MM.1S (cell line): ENCODE measurements around the gene CEACAM5.
"Not testable (repeated sequence)": the region's sequence is repeated elsewhere in the genome, so short reads cannot be mapped to it uniquely, and the experiment has no call there.

ENCODE experiments used
- DNase-seq: peaks from one replicate; pipeline ENCODE4 v3.0.0-alpha.2; 2015
- H2AFZ ChIP-seq: fragments of 300-600 bp; sonication (generic); 2 replicates; pipeline ENCODE4 v1.6.0; 2016; ENCODE audit warnings: antibody characterized with exemption, low read length
- H3F3A ChIP-seq: fragments of 300-600 bp; sonication (generic); 2 replicates; pipeline ENCODE4 v1.6.1; 2016; ENCODE audit warnings: mild to moderate bottlenecking, antibody characterized with exemption, low read length, moderate library complexity, mixed read lengths; ENCODE audit not compliant: insufficient read depth
- H3K27ac ChIP-seq: fragments of 300-600 bp; sonication (generic); 2 replicates; pipeline ENCODE4 v1.5.1; 2016; ENCODE audit warnings: mild to moderate bottlenecking, low read length
- H3K27me3 ChIP-seq: fragments of 300-600 bp; sonication (generic); replicated peaks from 2 replicates; pipeline ENCODE4 v1.6.0; 2016; ENCODE audit warnings: low read length; ENCODE audit not compliant: insufficient read depth
- H3K36me3 ChIP-seq: fragments of 300-600 bp; sonication (generic); replicated peaks from 2 replicates; pipeline ENCODE4 v1.6.1; 2016; ENCODE audit warnings: mild to moderate bottlenecking, low read length, mixed read lengths; ENCODE audit not compliant: insufficient read depth
- H3K4me1 ChIP-seq: fragments of 300-600 bp; sonication (generic); 2 replicates; pipeline ENCODE4 v1.6.1; 2016; ENCODE audit warnings: low read length, mixed read lengths
- H3K4me2 ChIP-seq: fragments of 300-600 bp; sonication (generic); 2 replicates; pipeline ENCODE4 v1.6.0; 2016; ENCODE audit warnings: low read depth, low read length
- H3K4me3 ChIP-seq: fragments of 300-600 bp; sonication (generic); 2 replicates; pipeline ENCODE4 v1.5.1; 2016; ENCODE audit warnings: low read length, mixed read lengths
- H3K79me2 ChIP-seq: fragments of 300-600 bp; sonication (generic); 2 replicates; pipeline ENCODE4 v1.6.1; 2016; ENCODE audit warnings: mixed run types, low read length, mixed read lengths
- H3K9ac ChIP-seq: fragments of 300-600 bp; sonication (generic); 2 replicates; pipeline ENCODE4 v1.6.1; 2016; ENCODE audit warnings: low read length, mixed read lengths
- H3K9me2 ChIP-seq: fragments of 300-600 bp; sonication (generic); replicated peaks from 2 replicates; pipeline ENCODE4 v1.6.1; 2016; ENCODE audit warnings: mild to moderate bottlenecking, low read length, mixed read lengths; ENCODE audit not compliant: insufficient read depth
- H3K9me3 ChIP-seq: fragments of 300-600 bp; sonication (generic); replicated peaks from 2 replicates; pipeline ENCODE4 v1.6.1; 2016; ENCODE audit warnings: mild to moderate bottlenecking, low read length, mixed read lengths; ENCODE audit not compliant: insufficient read depth
- H4K20me1 ChIP-seq: fragments of 300-600 bp; sonication (generic); 2 replicates; pipeline ENCODE4 v1.6.1; 2016; ENCODE audit warnings: mild to moderate bottlenecking, low read length, moderate library complexity, mixed read lengths; ENCODE audit not compliant: insufficient read depth
- CTCF ChIP-seq: fragments of 300-600 bp; sonication (generic); IDR thresholded peaks from 2 replicates; pipeline ENCODE4 v1.5.1; 2016; ENCODE audit warnings: antibody characterized with exemption, low read length, mixed read lengths
- EZH2 ChIP-seq: fragments of 300-600 bp; sonication (generic); optimal IDR thresholded peaks from 2 replicates; pipeline ENCODE3; 2017; ENCODE audit warnings: low read depth, mild to moderate bottlenecking, antibody characterized with exemption, low read length, mixed read lengths
- EZH2phosphoT487 ChIP-seq: fragments of 300-600 bp; sonication (generic); IDR thresholded peaks from 2 replicates; pipeline ENCODE4 v1.6.1; 2018; ENCODE audit warnings: antibody characterized with exemption, low read length

Gene CEACAM5

GRCh38 chr19:41707871-41708371 lies 505 bp upstream of the CEACAM5 start:
- Histone ChIP-seq H3K9me3 (no peaks in the 10 kb centered on the region), H2AFZ (no peak overlapping the region), H3K36me3 (no peaks in the 10 kb centered on the region), H4K20me1 (no peaks in the 10 kb centered on the region), H3K4me1 (no peaks in the 10 kb centered on the region), H3K79me2 (no peaks in the 10 kb centered on the region), H3K9me2 (no peaks in the 10 kb centered on the region), H3K9ac (no peak overlapping the region), H3K4me2 (no peak overlapping the region), H3K4me3 (no peak overlapping the region), H3F3A (no peaks in the 10 kb centered on the region), H3K27me3 (peaks cover 93% of the 10 kb centered on the region), H3K27ac (no peak overlapping the region)
- TF ChIP-seq EZH2 (no peak), EZH2phosphoT487 (no peak), CTCF (no peak)
- DNase-seq = no peak

GRCh38 chr19:41709516-41709915 lies 1.1 kb downstream of the CEACAM5 start:
- not testable (repeated sequence) for H3F3A ChIP-seq, H3K4me2 ChIP-seq, H2AFZ ChIP-seq, H3K36me3 ChIP-seq, H3K4me1 ChIP-seq, H3K9me3 ChIP-seq, H3K9me2 ChIP-seq, H3K9ac ChIP-seq, H3K27ac ChIP-seq, H3K4me3 ChIP-seq, H4K20me1 ChIP-seq, H3K79me2 ChIP-seq, DNase-seq
- H3K27me3 ChIP-seq = peaks cover 93% of the 10 kb centered on the region

- H3K4me3 ChIP-seq = no peak overlapping the region
- no peaks in the 10 kb centered on the region for H3K36me3 ChIP-seq
- H3F3A ChIP-seq = no peaks in the 10 kb centered on the region
- no peaks in the 10 kb centered on the region for H3K9me3 ChIP-seq
- no peaks in the 10 kb centered on the region for H3K9me2 ChIP-seq
- no peaks in the 10 kb centered on the region for H3K79me2 ChIP-seq
- no peaks in the 10 kb centered on the region for H3K4me1 ChIP-seq
- peaks cover 93% of the 10 kb centered on the region for H3K27me3 ChIP-seq
- no peak overlapping the region for H2AFZ ChIP-seq
- no peaks in the 10 kb centered on the region for H4K20me1 ChIP-seq
- H3K4me2 ChIP-seq = no peak overlapping the region
- H3K9ac ChIP-seq = no peak overlapping the region
- TF ChIP-seq EZH2 = no peak
- H3K27ac ChIP-seq = no peak overlapping the region
- DNase-seq = no peak
Measured at GRCh38 chr19:41709951-41710645, 1.7 kb downstream of the CEACAM5 start.

DNA sequence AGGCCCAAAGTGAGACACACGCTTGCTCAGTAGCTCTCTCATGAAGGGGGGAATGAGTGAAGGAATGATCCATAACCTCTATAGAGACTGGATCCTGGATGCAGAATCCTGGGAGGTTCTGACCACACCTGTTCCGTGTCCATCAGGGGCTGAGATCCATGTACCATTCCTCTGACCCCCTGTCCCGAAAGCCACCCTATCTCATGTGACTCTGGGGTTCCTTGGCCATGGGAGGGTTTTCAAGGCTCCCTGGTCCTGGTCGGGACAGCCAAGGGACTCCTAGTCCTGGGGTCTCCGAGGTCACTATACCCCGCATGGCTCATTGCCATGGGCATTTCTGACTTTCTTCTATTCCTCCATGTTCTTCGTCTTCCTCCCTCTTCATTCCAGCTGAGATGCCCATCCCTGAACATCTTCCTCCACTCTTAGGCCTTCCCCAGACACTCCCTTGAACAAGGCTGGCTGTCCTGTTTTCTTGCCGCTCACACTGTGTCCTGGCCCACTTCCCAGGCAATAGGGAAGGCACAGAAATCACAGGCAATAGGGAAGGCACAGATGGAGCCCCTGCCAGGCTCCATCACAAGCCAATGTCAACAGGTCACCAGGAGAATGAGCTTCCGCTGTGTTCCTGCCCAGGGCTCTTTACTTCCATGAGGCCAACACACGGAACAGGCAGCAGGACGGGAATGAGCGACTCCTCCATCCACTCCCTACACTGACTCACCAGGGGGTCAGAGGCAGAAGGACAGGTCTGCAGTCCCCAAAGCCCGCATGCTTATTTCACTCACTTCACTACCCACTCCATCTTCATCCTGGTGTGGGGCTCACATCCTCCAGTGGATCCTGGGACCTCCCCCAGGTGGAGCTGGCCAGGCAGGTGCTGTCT lies 3.2 kb downstream of the CEACAM5 start:
- H4K20me1 ChIP-seq = no peaks in the 10 kb centered on the region
- no peak overlapping the region for H2AFZ ChIP-seq
- H3K9me3 ChIP-seq = no peaks in the 10 kb centered on the region
- H3K4me2 ChIP-seq = no peak overlapping the region
- no peaks in the 10 kb centered on the region for H3F3A ChIP-seq
- no peak overlapping the region for H3K4me3 ChIP-seq
- no peaks in the 10 kb centered on the region for H3K4me1 ChIP-seq
- H3K9ac ChIP-seq = no peak overlapping the region
- DNase-seq = no peak
- H3K27ac ChIP-seq = no peak overlapping the region
- peaks cover 96% of the 10 kb centered on the region for H3K27me3 ChIP-seq
- no peaks in the 10 kb centered on the region for H3K79me2 ChIP-seq
- no peaks in the 10 kb centered on the region for H3K36me3 ChIP-seq
- TF ChIP-seq EZH2 = no peak
- no peak for TF ChIP-seq CTCF
- H3K9me2 ChIP-seq = no peaks in the 10 kb centered on the region
